Stimulated activated memory B cell treated with anti-CD40 and anti-IgM and Interleukin-4, amounts not matched to agents 10 μg/mL and 1 μg/mL and 100 μg/mL, for 72 hours (primary cell): ENCODE results near the gene NFE2L3.
A peak's percentile ranks its signal among the peaks of the same experiment; 100 is the strongest.
"Not testable (repeated sequence)": the region's sequence is repeated elsewhere in the genome, so short reads cannot be mapped to it uniquely, and the experiment has no call there.

Experiments
- ATAC-seq: fragments of 150-1000 bp; cut with Tn5 transposase; 2 replicates; pipeline ENCODE4 v1.10.0; 2021
- H3K27ac Mint-ChIP-seq: one replicate; pipeline ENCODE4 v1.8.0; 2022; ENCODE audit warnings: mild to moderate bottlenecking, mixed read lengths
- H3K27me3 Mint-ChIP-seq: one replicate; pipeline ENCODE4 v1.8.0; 2022; ENCODE audit warnings: mixed read lengths
- H3K36me3 Mint-ChIP-seq: one replicate; pipeline ENCODE4 v1.8.0; 2022; ENCODE audit warnings: mixed read lengths
- H3K4me1 Mint-ChIP-seq: one replicate; pipeline ENCODE4 v1.8.0; 2022; ENCODE audit warnings: mixed read lengths
- H3K4me3 Mint-ChIP-seq: one replicate; pipeline ENCODE4 v1.8.0; 2022; ENCODE audit warnings: mild to moderate bottlenecking, moderate library complexity, mixed read lengths
- H3K9me3 Mint-ChIP-seq: one replicate; pipeline ENCODE4 v1.8.0; 2022; ENCODE audit warnings: mixed read lengths

Gene NFE2L3, protein sequence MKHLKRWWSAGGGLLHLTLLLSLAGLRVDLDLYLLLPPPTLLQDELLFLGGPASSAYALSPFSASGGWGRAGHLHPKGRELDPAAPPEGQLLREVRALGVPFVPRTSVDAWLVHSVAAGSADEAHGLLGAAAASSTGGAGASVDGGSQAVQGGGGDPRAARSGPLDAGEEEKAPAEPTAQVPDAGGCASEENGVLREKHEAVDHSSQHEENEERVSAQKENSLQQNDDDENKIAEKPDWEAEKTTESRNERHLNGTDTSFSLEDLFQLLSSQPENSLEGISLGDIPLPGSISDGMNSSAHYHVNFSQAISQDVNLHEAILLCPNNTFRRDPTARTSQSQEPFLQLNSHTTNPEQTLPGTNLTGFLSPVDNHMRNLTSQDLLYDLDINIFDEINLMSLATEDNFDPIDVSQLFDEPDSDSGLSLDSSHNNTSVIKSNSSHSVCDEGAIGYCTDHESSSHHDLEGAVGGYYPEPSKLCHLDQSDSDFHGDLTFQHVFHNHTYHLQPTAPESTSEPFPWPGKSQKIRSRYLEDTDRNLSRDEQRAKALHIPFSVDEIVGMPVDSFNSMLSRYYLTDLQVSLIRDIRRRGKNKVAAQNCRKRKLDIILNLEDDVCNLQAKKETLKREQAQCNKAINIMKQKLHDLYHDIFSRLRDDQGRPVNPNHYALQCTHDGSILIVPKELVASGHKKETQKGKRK

DNA sequence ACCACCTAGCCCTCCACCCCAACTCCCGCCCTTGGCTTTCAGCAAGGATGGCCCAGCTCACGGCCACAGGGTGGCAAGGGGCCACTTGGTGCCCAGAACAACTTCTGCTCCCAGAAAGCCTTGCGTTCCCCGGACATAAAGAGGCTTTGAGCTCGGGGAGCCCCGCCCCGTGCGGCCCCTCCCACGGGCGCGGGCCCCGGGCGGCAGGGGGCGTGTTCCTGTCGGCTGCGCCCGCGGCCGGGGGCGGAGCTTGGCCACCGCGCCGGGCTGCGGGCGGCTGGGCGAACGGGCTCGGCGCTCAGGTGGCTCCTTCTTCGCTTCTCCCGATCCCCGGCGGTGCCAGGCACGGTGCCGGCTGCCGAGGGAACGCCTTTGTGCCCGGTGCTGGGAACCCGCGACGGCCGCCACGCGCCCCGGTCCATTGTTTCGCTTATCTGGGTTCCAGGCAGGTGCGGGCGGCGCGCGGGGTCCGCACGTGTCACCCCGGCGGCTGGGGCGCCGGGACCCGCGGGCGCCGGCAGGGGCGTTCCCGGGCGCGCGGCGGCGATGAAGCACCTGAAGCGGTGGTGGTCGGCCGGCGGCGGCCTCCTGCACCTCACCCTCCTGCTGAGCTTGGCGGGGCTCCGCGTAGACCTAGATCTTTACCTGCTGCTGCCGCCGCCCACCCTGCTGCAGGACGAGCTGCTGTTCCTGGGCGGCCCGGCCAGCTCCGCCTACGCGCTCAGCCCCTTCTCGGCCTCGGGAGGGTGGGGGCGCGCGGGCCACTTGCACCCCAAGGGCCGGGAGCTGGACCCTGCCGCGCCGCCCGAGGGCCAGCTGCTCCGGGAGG lies at the start of gene NFE2L3:
Gene NFE2L3 (plus strand): TSS at position 246 of the 829 bp plus-strand sequence. CDS start 301 bp downstream, at position 547.
- peak; percentile 90 for ATAC-seq
- Mint-ChIP-seq H3K27ac (peak within 1 kb of the TSS; percentile 84), H3K27me3 (no peaks in the 10 kb centered on the region), H3K36me3 (no peaks in the 10 kb centered on the region), H3K4me1 (peaks cover 56% of the 10 kb centered on the region), H3K9me3 (no peaks in the 10 kb centered on the region), H3K4me3 (peak within 1 kb of the TSS; percentile 92)

DNA sequence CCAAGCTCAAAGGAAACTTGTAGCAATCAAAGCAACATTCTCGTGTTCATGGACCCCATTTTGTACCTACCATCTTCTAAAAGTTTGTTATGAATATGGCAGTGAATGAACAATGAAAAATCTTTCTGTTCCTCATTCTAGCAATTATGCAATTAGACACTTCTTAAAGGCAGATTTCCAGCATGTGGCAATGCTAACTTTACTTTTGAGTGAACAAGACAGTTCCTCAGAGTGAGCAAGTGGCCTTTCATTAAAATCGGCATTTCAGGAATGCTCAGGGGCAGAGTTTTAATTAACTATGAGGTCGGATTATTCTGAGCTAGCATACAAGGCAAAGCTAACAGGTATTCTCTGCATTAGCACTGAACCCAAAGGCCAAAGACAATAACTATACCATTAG lies 48.4 kb upstream of the NFE2L3 start:
- H3K4me1 Mint-ChIP-seq: peaks cover 22% of the 10 kb centered on the region
- no peak for ATAC-seq
- no peak overlapping the region for H3K27ac Mint-ChIP-seq
- no peak overlapping the region for H3K4me3 Mint-ChIP-seq
- no peaks in the 10 kb centered on the region for H3K9me3 Mint-ChIP-seq
- H3K27me3 Mint-ChIP-seq: no peaks in the 10 kb centered on the region
- no peaks in the 10 kb centered on the region for H3K36me3 Mint-ChIP-seq

GRCh38 chr7:26105236-26105635 lies 46.8 kb upstream of the NFE2L3 start:
- no peak for ATAC-seq
- H3K27me3 Mint-ChIP-seq: no peaks in the 10 kb centered on the region
- H3K4me3 Mint-ChIP-seq: no peak overlapping the region
- no peaks in the 10 kb centered on the region for H3K36me3 Mint-ChIP-seq
- H3K4me1 Mint-ChIP-seq: peaks cover 22% of the 10 kb centered on the region
- H3K27ac Mint-ChIP-seq: no peak overlapping the region
- no peaks in the 10 kb centered on the region for H3K9me3 Mint-ChIP-seq

DNA sequence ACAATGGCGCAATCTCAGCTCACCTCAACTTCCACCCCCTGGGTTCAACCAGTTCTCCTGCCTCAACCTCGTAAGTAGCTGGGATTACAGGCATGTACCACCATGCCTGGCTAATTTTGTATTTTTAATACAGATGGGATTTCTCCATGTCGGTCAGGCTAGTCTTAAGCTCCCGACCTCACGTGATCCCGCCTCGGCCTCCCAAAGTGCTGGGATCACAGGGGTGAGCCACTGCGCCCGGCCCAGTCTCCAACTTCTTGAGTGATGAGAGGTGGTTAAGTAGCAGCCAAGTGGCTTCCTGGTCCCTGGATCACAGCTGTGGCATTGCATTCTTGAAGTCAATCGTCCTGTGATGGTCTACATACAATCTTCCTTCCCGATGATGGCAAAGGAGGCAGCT lies 46.1 kb upstream of the NFE2L3 start:
- H3K4me1 Mint-ChIP-seq: peaks cover 18% of the 10 kb centered on the region
- no peak overlapping the region for H3K27ac Mint-ChIP-seq

GRCh38 chr7:26112203-26112740 lies 39.7 kb upstream of the NFE2L3 start:
- ATAC-seq: no peak
- Mint-ChIP-seq H3K4me1 (peaks cover 4% of the 10 kb centered on the region), H3K27me3 (no peaks in the 10 kb centered on the region), H3K27ac (no peak overlapping the region), H3K4me3 (no peak overlapping the region), H3K9me3 (no peaks in the 10 kb centered on the region), H3K36me3 (no peaks in the 10 kb centered on the region)

More for the DNA sequence above, 46.1 kb upstream of the NFE2L3 start:
- no peaks in the 10 kb centered on the region for H3K36me3 Mint-ChIP-seq
- no peaks in the 10 kb centered on the region for H3K27me3 Mint-ChIP-seq
- no peak for ATAC-seq
- no peaks in the 10 kb centered on the region for H3K9me3 Mint-ChIP-seq
- no peak overlapping the region for H3K4me3 Mint-ChIP-seq

DNA sequence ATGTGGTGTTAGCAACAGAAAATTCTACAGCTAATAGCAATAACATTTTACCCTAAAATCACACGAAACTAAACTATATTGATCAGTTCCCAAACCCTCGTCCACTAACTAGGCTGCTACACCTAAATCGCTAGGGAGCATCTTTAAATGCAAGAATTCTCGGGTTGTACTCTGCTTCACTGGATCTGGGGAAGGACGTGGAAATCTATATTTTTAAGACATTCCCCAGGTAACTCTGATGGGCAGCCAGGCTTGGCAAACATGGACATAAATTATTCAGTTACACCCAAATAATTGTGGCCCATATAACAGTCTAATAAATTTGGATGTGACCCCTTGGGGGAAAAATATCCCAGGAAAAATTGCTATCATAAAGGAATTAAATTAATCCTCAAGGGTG lies 36.3 kb upstream of the NFE2L3 start:
- ATAC-seq: no peak
- Mint-ChIP-seq H3K4me3 (no peak overlapping the region), H3K9me3 (no peaks in the 10 kb centered on the region), H3K27ac (no peak overlapping the region), H3K4me1 (peaks cover 7% of the 10 kb centered on the region), H3K36me3 (no peaks in the 10 kb centered on the region), H3K27me3 (no peaks in the 10 kb centered on the region)

DNA sequence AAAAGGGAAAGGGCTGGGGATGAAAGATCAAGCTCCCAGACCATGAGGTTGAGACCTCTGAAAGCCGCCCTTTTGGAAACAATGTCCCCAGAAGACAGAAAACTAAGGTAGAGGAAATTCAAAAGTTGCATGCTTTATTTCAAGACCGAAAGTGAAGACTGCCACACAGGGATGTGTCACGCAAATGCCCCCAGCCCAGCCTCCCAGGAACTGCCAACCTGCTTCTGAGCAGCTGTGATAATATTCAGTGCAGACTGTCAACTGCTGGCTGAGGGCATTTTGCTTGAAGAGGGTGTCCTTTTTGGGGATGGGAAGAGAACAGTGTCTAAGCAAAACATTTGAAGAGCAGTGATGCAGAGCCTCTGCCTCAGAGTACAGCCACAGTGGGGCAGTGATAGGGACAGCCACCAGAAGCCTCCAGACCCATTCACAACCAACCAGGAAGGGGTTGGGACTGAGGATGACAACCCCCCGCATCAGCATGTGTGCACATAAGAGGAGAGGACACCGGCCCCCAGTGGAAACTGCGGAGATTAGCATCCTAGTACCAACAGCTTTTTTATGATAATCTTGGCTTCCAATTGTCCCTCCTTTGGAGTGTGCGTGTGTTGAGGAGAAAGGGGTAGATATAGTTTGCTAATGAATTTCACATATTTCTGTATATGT lies 34.7 kb upstream of the NFE2L3 start:
- Mint-ChIP-seq H3K27ac (no peak overlapping the region), H3K27me3 (no peaks in the 10 kb centered on the region), H3K36me3 (no peaks in the 10 kb centered on the region), H3K4me3 (no peak overlapping the region), H3K9me3 (no peaks in the 10 kb centered on the region), H3K4me1 (peaks cover 7% of the 10 kb centered on the region)
- ATAC-seq: peak; percentile 31

DNA sequence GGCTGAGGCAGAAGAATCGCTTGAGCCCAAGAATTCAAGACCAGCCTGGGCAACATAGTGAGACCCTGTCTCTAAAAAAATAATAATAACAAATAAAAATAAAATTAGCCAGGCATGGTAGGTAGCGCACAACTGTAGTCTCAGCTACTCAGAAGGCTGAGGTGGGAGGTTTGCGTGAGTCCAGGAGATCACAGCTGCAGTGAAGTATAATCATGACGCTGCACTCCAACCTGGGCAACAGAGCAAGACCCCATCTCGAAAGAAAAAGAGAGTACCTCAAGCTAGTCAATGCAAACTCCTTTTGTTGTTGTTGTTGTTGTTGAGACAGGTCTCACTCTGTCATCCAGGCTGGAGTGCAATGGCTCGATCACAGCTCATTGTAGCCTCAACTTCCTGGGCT lies 34.0 kb upstream of the NFE2L3 start:
- peaks cover 12% of the 10 kb centered on the region for H3K4me1 Mint-ChIP-seq
- H3K27ac Mint-ChIP-seq: no peak overlapping the region
- no peaks in the 10 kb centered on the region for H3K27me3 Mint-ChIP-seq
- no peak for ATAC-seq
- no peak overlapping the region for H3K4me3 Mint-ChIP-seq
- H3K9me3 Mint-ChIP-seq: no peaks in the 10 kb centered on the region
- H3K36me3 Mint-ChIP-seq: no peaks in the 10 kb centered on the region

GRCh38 chr7:26122745-26123144 lies 29.3 kb upstream of the NFE2L3 start:
- H3K27me3 Mint-ChIP-seq: no peaks in the 10 kb centered on the region
- peaks cover 19% of the 10 kb centered on the region for H3K4me1 Mint-ChIP-seq
- no peak for ATAC-seq
- H3K27ac Mint-ChIP-seq: no peak overlapping the region
- H3K4me3 Mint-ChIP-seq: no peak overlapping the region
- H3K9me3 Mint-ChIP-seq: no peaks in the 10 kb centered on the region
- no peaks in the 10 kb centered on the region for H3K36me3 Mint-ChIP-seq

GRCh38 chr7:26124775-26125174 lies 27.2 kb upstream of the NFE2L3 start:
- H3K27me3 Mint-ChIP-seq, ATAC-seq, H3K9me3 Mint-ChIP-seq, H3K27ac Mint-ChIP-seq, H3K36me3 Mint-ChIP-seq, H3K4me3 Mint-ChIP-seq: not testable (repeated sequence)
- peaks cover 23% of the 10 kb centered on the region for H3K4me1 Mint-ChIP-seq

GRCh38 chr7:26127411-26127810 lies 24.6 kb upstream of the NFE2L3 start:
- peaks cover 10% of the 10 kb centered on the region for H3K27me3 Mint-ChIP-seq
- no peak overlapping the region for H3K4me3 Mint-ChIP-seq
- peaks cover 23% of the 10 kb centered on the region for H3K4me1 Mint-ChIP-seq
- no peaks in the 10 kb centered on the region for H3K9me3 Mint-ChIP-seq
- ATAC-seq: peak; percentile 84
- peak overlapping the region; percentile 13 for H3K27ac Mint-ChIP-seq
- no peaks in the 10 kb centered on the region for H3K36me3 Mint-ChIP-seq

DNA sequence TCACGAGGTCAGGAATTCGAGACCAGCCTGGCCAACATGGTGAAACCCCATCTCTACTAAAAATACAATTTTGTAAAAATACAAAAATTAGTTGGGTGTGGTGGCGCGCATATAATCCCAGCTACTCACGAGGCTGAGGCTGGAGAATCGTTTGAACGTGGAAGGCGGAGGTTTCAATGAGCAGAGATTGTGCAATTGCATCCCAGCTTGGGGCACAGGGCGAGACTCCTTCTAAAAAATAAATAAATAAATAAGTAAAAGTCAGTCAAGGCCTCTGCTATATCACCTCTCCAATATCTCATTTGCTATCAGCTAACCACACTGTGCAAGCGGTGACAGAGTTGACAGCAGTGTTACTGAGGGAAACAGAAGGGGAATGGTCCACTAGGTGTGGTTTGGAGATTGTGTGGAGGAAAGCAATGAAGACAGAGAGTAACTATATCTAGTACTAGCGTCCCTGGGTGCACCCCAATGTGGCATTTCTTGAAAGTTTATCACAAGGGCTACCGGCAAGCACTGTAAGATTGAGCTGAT lies 20.9 kb upstream of the NFE2L3 start:
- ATAC-seq: no peak
- H3K4me1 Mint-ChIP-seq: peaks cover 12% of the 10 kb centered on the region
- H3K9me3 Mint-ChIP-seq: no peaks in the 10 kb centered on the region
- H3K4me3 Mint-ChIP-seq: no peak overlapping the region
- no peak overlapping the region for H3K27ac Mint-ChIP-seq
- H3K27me3 Mint-ChIP-seq: peaks cover 10% of the 10 kb centered on the region
- H3K36me3 Mint-ChIP-seq: no peaks in the 10 kb centered on the region

DNA sequence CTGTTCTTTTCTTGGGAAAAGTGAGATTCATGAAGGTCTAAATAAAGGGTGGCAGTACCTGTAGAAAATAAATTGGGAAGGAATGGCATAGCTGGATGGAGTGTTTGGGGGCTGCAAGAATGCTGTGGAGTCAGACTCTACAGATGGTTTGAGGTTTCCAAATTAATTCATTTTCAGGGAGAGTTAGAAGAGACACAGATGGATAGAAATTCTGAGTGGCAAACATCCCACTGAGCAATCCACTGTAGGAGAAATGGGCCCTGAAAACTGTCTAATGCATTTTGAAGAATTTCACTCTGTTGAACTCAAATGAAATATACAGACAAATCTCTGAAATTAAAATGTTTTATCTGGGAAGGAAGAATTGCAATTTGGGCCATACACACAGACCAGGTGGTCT lies 16.9 kb upstream of the NFE2L3 start:
- H3K9me3 Mint-ChIP-seq: no peaks in the 10 kb centered on the region
- no peak overlapping the region for H3K27ac Mint-ChIP-seq

GRCh38 chr7:26135551-26135950 lies 16.4 kb upstream of the NFE2L3 start:
- Mint-ChIP-seq H3K27me3 (peaks cover 10% of the 10 kb centered on the region), H3K4me1 (no peaks in the 10 kb centered on the region), H3K9me3 (no peaks in the 10 kb centered on the region), H3K4me3 (no peak overlapping the region), H3K36me3 (no peaks in the 10 kb centered on the region), H3K27ac (no peak overlapping the region)
- ATAC-seq: no peak

More for the DNA sequence above, 16.9 kb upstream of the NFE2L3 start:
- no peak overlapping the region for H3K4me3 Mint-ChIP-seq
- peaks cover 10% of the 10 kb centered on the region for H3K27me3 Mint-ChIP-seq
- no peaks in the 10 kb centered on the region for H3K4me1 Mint-ChIP-seq
- ATAC-seq: no peak
- no peaks in the 10 kb centered on the region for H3K36me3 Mint-ChIP-seq
